GM18868 (cell line): Measurements from ENCODE around the gene ITCH.
"Not testable (repeated sequence)": the region's sequence is repeated elsewhere in the genome, so short reads cannot be mapped to it uniquely, and the experiment has no call there.

ENCODE experiments used
- ATAC-seq: cut with Tn5 transposase; IDR thresholded peaks from one replicate; pipeline ENCODE4 v1.9.1; 2021; ENCODE audit warnings: mild to moderate bottlenecking, moderate library complexity; ENCODE audit not compliant: unreplicated experiment

ITCH gene

DNA sequence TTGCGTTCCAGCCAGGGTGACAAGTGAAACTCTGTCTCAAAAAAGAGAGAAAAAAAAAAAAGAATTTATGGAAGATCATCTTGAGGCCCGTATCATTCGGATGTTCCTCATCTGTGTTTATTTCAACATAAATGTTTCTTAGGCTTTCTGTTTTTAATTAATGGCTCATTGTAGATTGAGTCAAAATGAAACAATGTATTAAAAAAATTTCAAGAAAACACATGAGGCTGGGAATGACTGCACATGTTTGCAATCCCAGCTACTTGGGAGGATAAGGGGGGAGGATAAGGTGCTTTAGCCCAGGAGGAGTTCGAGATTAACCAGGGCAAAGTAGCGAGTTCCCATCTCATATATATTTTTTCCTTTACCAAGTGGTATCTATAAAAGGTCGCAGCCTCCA is 47.3 kb downstream of the ITCH start:
- no peak for ATAC-seq

DNA sequence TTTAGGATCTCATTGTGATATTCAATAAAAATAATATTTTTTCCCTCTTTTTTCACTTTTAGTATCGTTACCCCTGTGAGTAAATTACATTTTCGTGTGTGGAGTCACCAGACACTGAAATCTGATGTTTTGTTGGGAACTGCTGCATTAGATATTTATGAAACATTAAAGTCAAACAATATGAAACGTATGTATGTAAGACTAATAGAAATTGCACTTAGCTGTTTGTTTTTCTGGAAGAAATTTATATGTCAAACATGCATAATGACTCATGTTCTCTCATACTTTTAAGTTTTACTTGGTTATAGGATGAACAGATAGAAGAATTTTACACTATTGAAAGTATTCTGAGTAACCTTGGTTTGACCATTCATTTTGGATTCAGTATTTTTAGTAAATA is 49.4 kb downstream of the ITCH start:
- no peak for ATAC-seq

GRCh38 chr20:34414525-34414924 is 51.5 kb downstream of the ITCH start:
- not testable (repeated sequence) for ATAC-seq

DNA sequence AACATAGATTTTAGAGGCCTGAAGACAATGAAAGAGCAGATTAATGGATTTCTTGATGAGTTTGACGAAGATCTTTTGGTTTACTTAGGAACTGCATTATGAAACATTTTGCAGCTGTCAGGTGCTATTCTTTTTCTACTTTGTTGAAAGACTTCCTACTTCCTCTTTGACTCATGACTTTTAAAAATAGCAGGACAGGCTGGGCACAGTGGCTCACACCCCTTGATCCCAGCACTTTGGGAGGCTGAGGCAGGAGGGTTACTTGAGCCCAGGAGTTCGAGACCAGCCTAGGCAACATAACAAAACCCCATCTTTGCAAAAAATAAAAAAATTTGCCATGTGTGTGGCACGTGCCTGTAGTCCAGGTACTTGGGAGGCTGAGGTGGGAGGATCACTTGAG is 52.0 kb downstream of the ITCH start:
- ATAC-seq = peak; percentile 46

DNA sequence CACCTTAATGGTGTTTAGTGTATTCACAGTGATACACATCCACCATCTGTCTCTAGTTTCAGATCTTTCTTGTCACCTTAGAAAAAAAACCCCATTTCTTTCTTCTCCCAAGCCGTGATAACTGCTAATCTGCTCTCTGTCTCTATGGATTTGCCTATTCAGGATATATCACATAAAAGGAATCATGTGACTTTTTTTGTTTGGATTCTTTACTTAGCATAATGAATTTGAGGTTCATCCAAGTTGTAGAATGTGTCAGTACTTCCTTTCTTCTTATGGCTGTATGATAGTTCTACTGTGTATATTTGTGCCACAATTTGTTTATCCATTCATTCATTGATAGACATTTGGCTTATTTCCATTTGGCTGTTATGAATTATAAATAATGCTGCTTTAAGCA is 57.1 kb downstream of the ITCH start:
- ATAC-seq = no peak

DNA sequence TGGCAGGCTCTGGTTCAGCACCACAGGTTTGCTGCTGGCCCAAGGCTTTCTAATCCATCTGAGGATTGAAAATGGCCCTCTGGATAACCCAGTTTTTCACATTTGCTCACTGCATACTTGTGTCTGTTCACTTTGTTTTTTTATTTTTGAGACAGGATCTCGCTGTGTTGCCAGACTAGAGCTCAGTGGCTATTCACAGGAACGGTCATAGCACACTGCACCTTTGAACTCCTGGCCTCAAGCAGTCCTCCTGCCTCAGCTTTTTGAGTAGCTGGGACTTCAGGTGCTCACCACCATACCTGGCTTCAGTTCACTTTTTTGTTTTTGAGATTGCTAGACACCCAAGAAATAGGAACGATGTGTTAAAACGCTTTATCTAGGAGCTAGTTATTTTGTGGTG is 57.9 kb downstream of the ITCH start:
- no peak for ATAC-seq

DNA sequence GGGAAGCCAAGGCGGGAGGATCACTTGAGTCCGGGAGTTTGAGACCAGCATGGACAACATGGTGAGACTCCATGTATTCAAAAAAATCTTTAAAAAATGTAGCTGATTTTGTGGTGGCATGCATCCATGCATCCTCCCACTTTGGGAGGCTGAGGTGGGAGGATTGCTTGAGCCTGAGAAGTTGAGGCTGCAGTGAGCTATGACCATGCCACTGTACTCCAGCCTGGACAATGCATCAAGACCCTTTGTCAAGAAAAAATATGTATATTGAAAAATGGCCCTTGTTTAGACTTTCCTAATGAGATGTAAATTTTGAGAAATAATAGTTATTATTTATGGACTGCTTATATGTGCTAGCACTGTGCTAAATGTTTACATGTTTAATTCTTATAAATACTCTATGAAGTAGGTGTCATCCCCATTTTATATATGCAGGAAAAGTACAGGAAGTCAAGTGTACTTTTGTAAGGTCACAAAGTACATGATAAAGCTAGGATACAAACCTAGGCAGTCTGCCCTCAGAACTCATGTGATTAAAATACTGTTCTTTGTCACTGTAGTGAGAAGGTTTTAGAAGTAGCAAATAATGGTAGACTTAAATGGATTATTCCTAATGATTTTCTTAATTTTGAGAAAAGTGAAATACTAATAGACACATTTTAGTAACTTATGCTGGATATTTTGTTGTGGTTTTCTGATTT is 58.8 kb downstream of the ITCH start:
- no peak for ATAC-seq

GRCh38 chr20:34425032-34425690 is 62.1 kb downstream of the ITCH start:
- not testable (repeated sequence) for ATAC-seq

DNA sequence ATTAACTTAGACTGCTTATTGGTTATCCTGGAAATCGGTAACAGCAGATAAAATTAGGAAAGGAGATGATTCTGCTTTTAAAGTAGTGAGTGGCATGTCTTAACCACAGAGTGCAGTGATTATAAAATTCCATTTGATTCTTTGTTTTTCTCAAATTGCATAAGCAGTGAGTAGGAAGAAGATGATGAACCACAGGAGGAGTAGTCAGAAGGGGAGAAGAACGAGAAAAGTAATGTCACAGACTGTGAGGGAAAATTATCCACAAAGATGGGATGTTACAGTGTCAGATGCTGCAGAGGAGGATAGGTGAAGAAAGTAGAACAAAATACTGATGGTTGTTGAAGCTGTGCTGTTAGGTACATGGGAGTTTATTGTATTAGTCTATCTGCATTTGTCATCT is 63.0 kb downstream of the ITCH start:
- no peak for ATAC-seq

- no peak for ATAC-seq
Observed at GRCh38 chr20:34427331-34427730, 64.3 kb downstream of the ITCH start.

DNA sequence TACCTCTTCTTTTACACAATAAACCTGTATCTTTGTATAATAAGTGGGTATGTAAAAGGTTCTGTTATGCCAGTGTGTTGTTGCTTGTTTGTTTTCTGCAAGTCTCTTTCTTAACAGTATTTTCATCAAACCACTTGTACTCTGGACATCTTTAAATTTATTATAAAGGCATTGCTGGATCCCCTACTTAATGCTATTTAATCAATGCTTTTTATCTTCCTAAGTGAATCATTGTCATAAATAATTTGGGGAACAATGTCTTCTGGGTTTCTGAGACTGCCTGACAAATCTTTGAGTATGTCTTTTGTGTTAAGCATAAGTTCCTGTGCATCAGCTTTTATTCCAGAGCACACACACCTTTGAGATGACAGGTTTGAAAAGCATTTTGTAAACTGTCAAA is 64.7 kb downstream of the ITCH start:
- ATAC-seq = no peak

DNA sequence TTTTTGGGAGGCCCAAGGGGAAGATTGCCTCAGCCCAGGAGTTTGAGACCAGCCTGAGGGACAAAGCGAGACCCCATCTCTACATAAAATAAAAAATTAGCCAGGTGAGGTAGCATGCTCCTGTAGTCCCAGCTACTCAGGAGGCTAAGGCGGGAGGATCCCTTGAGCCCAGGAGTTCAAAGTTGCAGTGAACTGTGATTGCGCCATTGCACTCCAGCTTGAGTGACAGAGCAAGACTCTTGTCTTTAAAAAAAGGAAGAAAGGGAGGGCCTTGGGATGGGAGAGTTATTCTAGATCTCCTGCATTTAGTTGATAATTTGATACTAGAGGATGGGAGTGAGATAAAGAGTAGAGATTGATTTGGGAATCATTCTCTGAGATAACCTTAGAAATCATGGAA is 68.1 kb downstream of the ITCH start:
- no peak for ATAC-seq

DNA sequence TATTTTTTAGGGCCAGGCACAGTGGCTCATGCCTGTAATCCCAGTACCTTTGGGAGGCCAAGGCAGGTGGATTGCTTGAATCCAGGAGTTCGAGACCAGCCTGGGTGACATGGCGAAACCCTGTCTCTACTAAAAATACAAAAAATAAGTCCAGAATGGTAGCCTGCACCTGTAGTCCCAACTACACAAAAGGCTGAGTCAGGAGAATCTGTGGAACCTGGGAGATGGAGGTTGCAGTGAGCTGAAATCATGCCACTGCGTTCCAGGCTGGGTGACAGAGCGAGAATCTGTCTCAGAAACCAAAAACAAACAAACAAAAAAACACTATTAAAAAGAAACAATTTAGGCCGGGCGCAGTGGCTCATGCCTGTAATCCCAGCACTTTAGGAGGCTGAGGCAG is 69.6 kb downstream of the ITCH start:
- ATAC-seq = not testable (repeated sequence)

DNA sequence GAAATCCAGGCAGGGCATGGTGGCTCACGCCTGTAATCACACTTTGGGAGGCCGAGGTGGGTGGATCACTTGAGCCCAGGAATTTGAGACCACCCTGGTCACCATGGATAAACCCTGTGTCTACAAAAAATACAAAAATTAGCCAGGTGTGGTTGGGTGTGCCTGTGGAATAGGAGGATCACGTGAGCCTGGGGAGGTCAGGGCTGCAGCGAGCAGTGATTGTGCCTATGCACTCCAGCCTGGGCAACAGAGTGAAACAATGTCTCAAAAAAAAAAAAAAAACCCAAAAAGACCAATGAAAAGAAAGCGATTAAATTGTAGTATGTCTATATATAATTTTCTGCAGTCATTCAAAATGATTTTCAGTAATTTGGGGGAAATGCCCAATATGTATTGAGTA is 70.3 kb downstream of the ITCH start:
- no peak for ATAC-seq

- no peak for ATAC-seq
Observed at GRCh38 chr20:34435589-34435988, 72.5 kb downstream of the ITCH start.

DNA sequence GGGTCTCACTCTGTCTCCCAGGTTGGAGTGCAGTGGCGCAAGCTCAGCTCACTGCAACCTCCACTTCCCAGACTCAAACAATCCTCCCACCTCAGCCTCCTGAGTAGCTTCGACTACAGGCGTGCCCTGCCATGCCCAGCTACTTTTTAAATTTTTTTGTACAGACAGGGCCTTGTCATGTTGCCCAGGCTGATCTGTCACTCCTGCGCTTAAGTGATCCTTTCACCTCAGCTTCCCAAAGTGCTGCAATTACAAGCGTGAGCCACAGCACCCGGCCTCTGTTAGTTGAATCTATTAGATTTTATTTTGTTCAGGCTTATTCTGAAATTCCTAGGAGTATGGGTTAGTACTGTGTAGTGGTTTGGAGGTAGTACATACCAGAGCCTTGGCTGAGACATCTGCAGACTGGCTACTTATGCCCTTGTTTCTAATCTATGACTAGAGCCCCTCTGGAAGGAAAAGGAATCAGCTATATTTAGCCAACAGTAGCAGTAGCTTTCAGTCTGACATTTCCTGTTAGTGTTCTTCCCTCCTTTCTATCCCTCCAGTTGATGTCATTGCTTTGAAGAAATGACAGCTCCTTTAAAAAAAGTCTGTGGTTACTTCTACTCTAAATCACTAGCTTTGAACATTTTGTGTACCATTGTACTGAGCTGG is 74.4 kb downstream of the ITCH start:
- ATAC-seq = no peak

- no peak for ATAC-seq
Observed at GRCh38 chr20:34439168-34439567, 76.1 kb downstream of the ITCH start.

GRCh38 chr20:34441423-34441822 is 78.3 kb downstream of the ITCH start:
- ATAC-seq = not testable (repeated sequence)

- no peak for ATAC-seq
Observed at GRCh38 chr20:34443546-34443945, 80.5 kb downstream of the ITCH start.

GRCh38 chr20:34445177-34446065 is 82.3 kb downstream of the ITCH start:
- ATAC-seq = no peak

- ATAC-seq = no peak
Observed at GRCh38 chr20:34448517-34448916, 85.4 kb downstream of the ITCH start.
